NCI-H1694 treated with DMSO at 0.1 percent for 48 hours (cell line): ENCODE results near the gene ZNF500.

Experiments used
- DNase-seq: peaks from one replicate; lab custom pipeline; 2025; lab: John Stamatoyannopoulos, UW

ZNF500 gene

GRCh38 chr16:4704913-4705312 lies 62.0 kb downstream of the ZNF500 start:
- DNase-seq = no peak

GRCh38 chr16:4704491-4704890 lies 62.5 kb downstream of the ZNF500 start:
- no peak for DNase-seq

- DNase-seq = no peak
Observed at GRCh38 chr16:4703906-4704305, 63.1 kb downstream of the ZNF500 start.

GRCh38 chr16:4702466-4702808 lies 64.5 kb downstream of the ZNF500 start:
- DNase-seq = no peak

- DNase-seq = no peak
Observed at GRCh38 chr16:4701791-4702465, 65.0 kb downstream of the ZNF500 start.

GRCh38 chr16:4700997-4701743 lies 65.8 kb downstream of the ZNF500 start:
- DNase-seq = no peak

- DNase-seq = no peak
Observed at GRCh38 chr16:4700380-4700996, 66.5 kb downstream of the ZNF500 start.

- DNase-seq = no peak
Observed at GRCh38 chr16:4699046-4699556, 67.9 kb downstream of the ZNF500 start.

- no peak for DNase-seq
Observed at GRCh38 chr16:4698321-4699045, 68.5 kb downstream of the ZNF500 start.
